WTC11 (cell line): ENCODE measurements around the gene SYTL1. TPM values are rescaled to one million over a fixed set of nuclear protein-coding genes. Genes with fewer than 3 reads are reported as not detected.
A peak's percentile ranks its signal among the peaks of the same experiment; 100 is the strongest.

ENCODE experiments used
- ATAC-seq: fragments of 200-7000 bp; cut with Tn5 transposase; 2 replicates; pipeline ENCODE4 v1.10.0; 2021; ENCODE audit warnings: mild to moderate bottlenecking, moderate library complexity
- CTCF ChIA-PET: fragments of 300-600 bp; sonication (Branson Sonifier 250); formaldehyde crosslinking; loops from one replicate; lab custom pipeline; 2021; ENCODE audit warnings: antibody characterized with exemption; lab: Charles Lee
- POLR2A ChIA-PET: fragments of 350-600 bp; sonication (Branson Sonifier 250); formaldehyde crosslinking; loops from one replicate; lab custom pipeline; 2021; ENCODE audit warnings: antibody characterized with exemption; lab: Charles Lee
- DNase-seq: peaks from one replicate; pipeline ENCODE4 v3.0.0; 2021; ENCODE audit warnings: low spot score
- H3K27ac Mint-ChIP-seq: 2 replicates; pipeline ENCODE4 v1.8.0; 2021; ENCODE audit warnings: mixed read lengths
- H3K27me3 Mint-ChIP-seq: 2 replicates; pipeline ENCODE4 v1.8.0; 2021; ENCODE audit warnings: low read depth, mild to moderate bottlenecking, moderate library complexity, mixed read lengths
- H3K36me3 Mint-ChIP-seq: 2 replicates; pipeline ENCODE4 v1.8.0; 2021; ENCODE audit warnings: mixed read lengths
- H3K4me1 Mint-ChIP-seq: 2 replicates; pipeline ENCODE4 v1.8.0; 2022; ENCODE audit warnings: mixed read lengths
- H3K4me3 Mint-ChIP-seq: 2 replicates; pipeline ENCODE4 v1.8.0; 2021; ENCODE audit warnings: mild to moderate bottlenecking, moderate library complexity, mixed read lengths
- H3K9me3 Mint-ChIP-seq: 2 replicates; pipeline ENCODE4 v1.8.0; 2021; ENCODE audit warnings: mixed read lengths
- CBFB ChIP-seq: sonication (generic); formaldehyde crosslinking; IDR thresholded peaks from 2 replicates; pipeline ENCODE4 v1.8.1; 2022; ENCODE audit warnings: mild to moderate bottlenecking, low read depth, missing genetic modification reagents
- ETV6 ChIP-seq: sonication (generic); formaldehyde crosslinking; IDR thresholded peaks from 2 replicates; pipeline ENCODE4 v1.8.1; 2022; ENCODE audit warnings: mild to moderate bottlenecking, missing genetic modification reagents
- FOXK1 ChIP-seq: sonication (generic); formaldehyde crosslinking; IDR thresholded peaks from 2 replicates; pipeline ENCODE4 v1.8.0; 2022; ENCODE audit warnings: mild to moderate bottlenecking, moderate library complexity, missing genetic modification reagents
- FOXP1 ChIP-seq: sonication (generic); formaldehyde crosslinking; IDR thresholded peaks from 2 replicates; pipeline ENCODE4 v1.8.0; 2022; ENCODE audit warnings: missing genetic modification reagents, mild to moderate bottlenecking, moderate library complexity, borderline replicate concordance
- IRF1 ChIP-seq: sonication (generic); formaldehyde crosslinking; IDR thresholded peaks from 2 replicates; pipeline ENCODE4 v1.8.0; 2023; ENCODE audit warnings: missing genetic modification reagents
- PRDM15 ChIP-seq: sonication (generic); formaldehyde crosslinking; IDR thresholded peaks from 2 replicates; pipeline ENCODE4 v1.8.0; 2022; ENCODE audit warnings: missing genetic modification reagents
- SP1 ChIP-seq: sonication (generic); formaldehyde crosslinking; conservative IDR thresholded peaks from 2 replicates; pipeline ENCODE4 v1.8.1; 2022; ENCODE audit warnings: missing genetic modification reagents
- ZNF121 ChIP-seq: sonication (generic); formaldehyde crosslinking; IDR thresholded peaks from 2 replicates; pipeline ENCODE4 v1.8.0; 2023; ENCODE audit warnings: missing genetic modification reagents
- ZNF219 ChIP-seq: sonication (generic); formaldehyde crosslinking; IDR thresholded peaks from 2 replicates; pipeline ENCODE4 v1.8.0; 2023; ENCODE audit warnings: missing genetic modification reagents, mild to moderate bottlenecking, borderline replicate concordance
- ZNF263 ChIP-seq: sonication (generic); formaldehyde crosslinking; IDR thresholded peaks from 2 replicates; pipeline ENCODE4 v1.8.1; 2022; ENCODE audit warnings: low read depth, mild to moderate bottlenecking, moderate library complexity, missing genetic modification reagents
- ZNF317 ChIP-seq: sonication (generic); formaldehyde crosslinking; IDR thresholded peaks from 2 replicates; pipeline ENCODE4 v1.8.1; 2023; ENCODE audit warnings: low read depth, mild to moderate bottlenecking, moderate library complexity, missing genetic modification reagents, borderline replicate concordance
- ZNF532 ChIP-seq: fragments of 250-450 bp; sonication (Bioruptor Pico); IDR thresholded peaks from 2 replicates; pipeline ENCODE4 v1.9.0; 2021; ENCODE audit warnings: mild to moderate bottlenecking, borderline replicate concordance
- total RNA-seq: library from RNA; stranded (reverse); gene quantifications from 3 replicates; pipeline ENCODE4 v1.2.3, GENCODE V29; 2021

The SYTL1 gene
- total RNA-seq, 1 experiment from 2014 or later: 18.0 TPM

- TF ChIP-seq CBFB (CRISPR knock-in tag) (no peak), SP1 (CRISPR knock-in tag) (no peak), ZNF263 (CRISPR knock-in tag) (no peak), FOXP1 (CRISPR knock-in tag) (no peak), ZNF219 (CRISPR knock-in tag) (no peak)
These were observed 3.1 kb upstream of the SYTL1 start (continued) for GRCh38 chr1:27338751-27339150.

GRCh38 chr1:27339213-27339612, 2.6 kb upstream of the SYTL1 start:
- H3K9me3 Mint-ChIP-seq: no peaks in the 10 kb centered on the region
- peak overlapping the region; percentile 25; the same call in 1 of the 2 replicates for H3K27ac Mint-ChIP-seq
- H3K36me3 Mint-ChIP-seq: peaks cover 7% of the 10 kb centered on the region; the same call in 1 of the 2 replicates
- ATAC-seq: no peak
- ChIA-PET CTCF (interaction anchor here (0.6 to 1.4 kb wide), 7 partner anchors 9 to 43 kb away, joined by 3 to 4 read pairs (median 3); no protein-coding TSS in a partner anchor), POLR2A (no interaction called here)
- peaks cover 2% of the 10 kb centered on the region; the same call in 1 of the 2 replicates for H3K27me3 Mint-ChIP-seq
- no peak for DNase-seq
- H3K4me1 Mint-ChIP-seq: peaks cover 39% of the 10 kb centered on the region
- no peak for TF ChIP-seq ZNF317 (CRISPR knock-in tag)
- no peak for TF ChIP-seq ZNF121 (CRISPR knock-in tag)
- H3K4me3 Mint-ChIP-seq: no peak overlapping the region

- no peak for ATAC-seq
- Mint-ChIP-seq H3K4me3 (peak overlapping the region; percentile 67), H3K27me3 (peaks cover 2% of the 10 kb centered on the region; the same call in 1 of the 2 replicates), H3K27ac (peak overlapping the region; percentile 38), H3K4me1 (peaks cover 42% of the 10 kb centered on the region), H3K9me3 (no peaks in the 10 kb centered on the region), H3K36me3 (peaks cover 9% of the 10 kb centered on the region; the same call in 1 of the 2 replicates)
- no peak for DNase-seq
- ChIA-PET POLR2A (interaction anchor here (1.1 to 2.0 kb wide), 5 partner anchors 7 to 35 kb away, joined by 4 to 7 read pairs (median 5); no protein-coding TSS in a partner anchor), CTCF (interaction anchor here (0.7 to 4.5 kb wide), 14 partner anchors 8 to 63 kb away, joined by 3 to 36 read pairs (median 6); partner anchors contain the start of gene MAP3K6)
- TF ChIP-seq ZNF532: no peak
- TF ChIP-seq FOXK1 (CRISPR knock-in tag): 0 out of 2 replicates have a peak, but pooled peaks have one; percentile 3
These were observed 562 bp downstream of the SYTL1 start for GRCh38 chr1:27342391-27342777.

GRCh38 chr1:27342778-27343638, 1.2 kb downstream of the SYTL1 start:
- TF ChIP-seq FOXP1 (CRISPR knock-in tag): peak; percentile 57; the same call in 1 of the 2 replicates
- 0 out of 2 replicates have a peak, but pooled peaks have one; percentile 21 for TF ChIP-seq IRF1 (CRISPR knock-in tag)
- TF ChIP-seq ETV6: 0 out of 2 replicates have a peak, but pooled peaks have one; percentile 44
- TF ChIP-seq ZNF219 (CRISPR knock-in tag): no peak
- TF ChIP-seq FOXK1 (CRISPR knock-in tag): 0 out of 2 replicates have a peak, but pooled peaks have one; percentile 6
- peak; percentile 22; the same call in 1 of the 2 replicates for TF ChIP-seq PRDM15 (CRISPR knock-in tag)
- Mint-ChIP-seq H3K27ac (peak overlapping the region; percentile 68), H3K36me3 (peaks cover 9% of the 10 kb centered on the region; the same call in 1 of the 2 replicates), H3K27me3 (peaks cover 2% of the 10 kb centered on the region; the same call in 1 of the 2 replicates), H3K4me1 (peaks cover 44% of the 10 kb centered on the region), H3K9me3 (no peaks in the 10 kb centered on the region), H3K4me3 (peak overlapping the region; percentile 67)
- POLR2A ChIA-PET: interaction anchor here (0.9 to 2.0 kb wide), 2 partner anchors 35 to 43 kb away, joined by 3 to 6 read pairs; no protein-coding TSS in a partner anchor
- DNase-seq (peak; percentile 39), ATAC-seq (peak; percentile 27)
- CTCF ChIA-PET: interaction anchor here (0.7 to 4.5 kb wide), 13 partner anchors 8 to 54 kb away, joined by 3 to 36 read pairs (median 4); partner anchors contain the start of gene MAP3K6
